Measurements from ENCODE around the gene RUFY3.
"Not testable (repeated sequence)": the region's sequence is repeated elsewhere in the genome, so short reads cannot be mapped to it uniquely, and the experiment has no call there.

Gene RUFY3, protein sequence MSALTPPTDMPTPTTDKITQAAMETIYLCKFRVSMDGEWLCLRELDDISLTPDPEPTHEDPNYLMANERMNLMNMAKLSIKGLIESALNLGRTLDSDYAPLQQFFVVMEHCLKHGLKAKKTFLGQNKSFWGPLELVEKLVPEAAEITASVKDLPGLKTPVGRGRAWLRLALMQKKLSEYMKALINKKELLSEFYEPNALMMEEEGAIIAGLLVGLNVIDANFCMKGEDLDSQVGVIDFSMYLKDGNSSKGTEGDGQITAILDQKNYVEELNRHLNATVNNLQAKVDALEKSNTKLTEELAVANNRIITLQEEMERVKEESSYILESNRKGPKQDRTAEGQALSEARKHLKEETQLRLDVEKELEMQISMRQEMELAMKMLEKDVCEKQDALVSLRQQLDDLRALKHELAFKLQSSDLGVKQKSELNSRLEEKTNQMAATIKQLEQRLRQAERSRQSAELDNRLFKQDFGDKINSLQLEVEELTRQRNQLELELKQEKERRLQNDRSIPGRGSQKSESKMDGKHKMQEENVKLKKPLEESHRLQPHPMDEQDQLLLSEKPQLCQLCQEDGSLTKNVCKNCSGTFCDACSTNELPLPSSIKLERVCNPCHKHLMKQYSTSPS

DNA sequence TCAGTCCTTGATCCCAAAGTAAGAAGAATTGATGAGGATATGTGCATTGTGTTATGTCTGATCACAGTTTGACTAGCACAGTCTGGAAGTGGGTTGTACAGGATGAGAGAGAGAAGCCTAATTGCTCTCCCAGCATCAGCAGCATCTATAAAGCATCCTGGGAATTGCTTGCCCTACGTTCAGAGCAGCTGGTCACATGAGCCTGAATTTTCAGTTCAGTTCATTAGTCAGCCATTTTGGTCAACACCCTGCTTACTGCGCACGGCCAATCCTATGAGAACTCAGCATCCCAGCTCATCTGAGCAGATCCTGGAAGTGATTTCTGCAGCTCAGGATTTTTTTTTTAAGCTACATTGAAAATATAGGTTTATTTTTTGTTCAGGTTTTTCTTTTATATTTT is at the start of gene RUFY3:
RUFY3 (plus strand) TSS at position 218 of the 400 bp plus-strand sequence. CDS start 610 bp downstream, outside the sequence.
- Histone ChIP-seq H3K4me3 (ENCODE audit: low read depth, low read length) (no peak within 1 kb of the TSS), H3K27ac (ENCODE audit: low read depth, low read length) (no peak within 1 kb of the TSS), H3K36me3 (ENCODE audit: control insufficient read depth, insufficient read depth, low read length) (no peaks in the 10 kb centered on the region), H3K9ac (ENCODE audit: low read length) (no peak within 1 kb of the TSS), H3K4me1 (ENCODE audit: control insufficient read depth, insufficient read depth, low read length) (peaks cover 8% of the 10 kb centered on the region), H3K27me3 (ENCODE audit: control insufficient read depth, insufficient read depth, low read length) (no peaks in the 10 kb centered on the region), H3K9me3 (ENCODE audit: control insufficient read depth, insufficient read depth, low read depth, low read length) (no peaks in the 10 kb centered on the region)

DNA sequence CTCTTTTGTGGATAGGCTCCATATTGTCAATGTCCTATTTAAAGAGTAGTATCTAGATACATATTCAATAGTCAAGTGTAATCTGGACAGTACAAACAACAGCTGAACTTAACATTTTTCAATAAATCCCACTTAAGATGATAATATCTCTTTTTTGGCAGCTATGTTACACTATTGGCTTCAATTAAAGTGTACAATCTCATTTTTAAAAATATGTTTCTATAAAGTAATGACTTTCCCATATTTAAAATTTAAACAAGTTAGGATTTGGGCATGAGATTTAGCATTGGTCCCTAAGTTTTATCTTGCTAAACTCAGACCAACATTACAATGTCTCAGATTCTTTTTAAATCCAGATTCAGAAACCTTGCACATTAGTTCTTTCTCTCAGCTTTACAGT is 47.6 kb upstream of the RUFY3 start:
- no peaks in the 10 kb centered on the region for H3K9me3 ChIP-seq (ENCODE audit: control insufficient read depth, insufficient read depth, low read depth, low read length)
- H3K27ac ChIP-seq (ENCODE audit: low read depth, low read length), result no peak overlapping the region
- H3K9ac ChIP-seq (ENCODE audit: low read length), result no peak overlapping the region
- no peaks in the 10 kb centered on the region for H3K36me3 ChIP-seq (ENCODE audit: control insufficient read depth, insufficient read depth, low read length)
- peaks cover 2% of the 10 kb centered on the region; the same call in 1 of the 2 replicates for H3K27me3 ChIP-seq (ENCODE audit: control insufficient read depth, insufficient read depth, low read length)
- no peak overlapping the region for H3K4me3 ChIP-seq (ENCODE audit: low read depth, low read length)
- H3K4me1 ChIP-seq (ENCODE audit: control insufficient read depth, insufficient read depth, low read length), result no peaks in the 10 kb centered on the region

DNA sequence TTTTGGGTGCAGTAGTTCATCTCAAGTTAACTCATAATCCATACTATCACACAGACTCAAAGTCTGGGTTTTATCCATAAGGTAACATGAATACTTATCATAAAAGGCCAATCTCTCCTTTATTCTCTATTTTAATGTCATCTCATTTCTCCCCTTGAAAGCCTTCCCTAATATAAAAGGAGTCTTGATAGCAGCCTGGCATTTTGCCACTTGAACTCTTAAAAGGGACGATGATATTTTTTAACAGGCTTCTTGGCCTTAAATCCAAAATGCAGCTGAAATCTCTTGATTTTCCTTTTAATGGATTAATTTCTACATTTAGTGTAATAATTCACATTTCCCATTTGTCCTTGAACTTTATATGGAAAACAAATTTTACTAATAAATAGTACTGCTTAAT is 47.0 kb upstream of the RUFY3 start:
- Histone ChIP-seq H3K4me1 (ENCODE audit: control insufficient read depth, insufficient read depth, low read length) (no peaks in the 10 kb centered on the region), H3K36me3 (ENCODE audit: control insufficient read depth, insufficient read depth, low read length) (no peaks in the 10 kb centered on the region), H3K27me3 (ENCODE audit: control insufficient read depth, insufficient read depth, low read length) (peaks cover 2% of the 10 kb centered on the region; the same call in 1 of the 2 replicates), H3K27ac (ENCODE audit: low read depth, low read length) (no peak overlapping the region), H3K9ac (ENCODE audit: low read length) (no peak overlapping the region), H3K9me3 (ENCODE audit: control insufficient read depth, insufficient read depth, low read depth, low read length) (no peaks in the 10 kb centered on the region), H3K4me3 (ENCODE audit: low read depth, low read length) (no peak overlapping the region)

DNA sequence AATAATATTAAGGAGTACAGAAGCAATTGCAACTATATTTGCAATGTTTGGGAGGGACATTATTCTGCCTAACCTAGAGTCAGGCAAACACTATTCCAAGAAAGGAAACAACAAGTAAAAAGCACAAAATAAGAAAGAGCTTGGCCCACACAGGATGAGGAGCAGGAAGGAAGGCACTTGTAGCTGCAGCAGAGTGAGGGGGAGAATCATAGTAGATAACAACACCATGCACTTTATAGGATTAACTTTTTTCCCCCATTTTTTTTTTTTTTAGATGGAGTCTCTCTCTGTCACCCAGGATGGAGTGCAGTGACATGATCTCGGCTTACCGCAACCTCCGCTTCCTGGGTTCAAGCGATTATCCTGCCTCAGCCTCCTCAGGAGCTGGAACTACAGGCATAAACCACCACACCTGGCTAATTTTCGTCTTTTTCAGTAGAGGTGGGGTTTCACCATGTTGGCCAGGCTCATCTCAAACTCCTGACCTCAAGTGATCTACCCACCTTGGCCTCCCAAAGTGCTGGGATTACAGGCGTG is 45.1 kb upstream of the RUFY3 start:
- no peak overlapping the region for H3K4me3 ChIP-seq (ENCODE audit: low read depth, low read length)
- H3K27me3 ChIP-seq (ENCODE audit: control insufficient read depth, insufficient read depth, low read length), result no peaks in the 10 kb centered on the region
- no peak overlapping the region for H3K27ac ChIP-seq (ENCODE audit: low read depth, low read length)
- H3K4me1 ChIP-seq (ENCODE audit: control insufficient read depth, insufficient read depth, low read length), result no peaks in the 10 kb centered on the region
- H3K9ac ChIP-seq (ENCODE audit: low read length), result no peak overlapping the region
- H3K9me3 ChIP-seq (ENCODE audit: control insufficient read depth, insufficient read depth, low read depth, low read length), result no peaks in the 10 kb centered on the region
- no peaks in the 10 kb centered on the region for H3K36me3 ChIP-seq (ENCODE audit: control insufficient read depth, insufficient read depth, low read length)

DNA sequence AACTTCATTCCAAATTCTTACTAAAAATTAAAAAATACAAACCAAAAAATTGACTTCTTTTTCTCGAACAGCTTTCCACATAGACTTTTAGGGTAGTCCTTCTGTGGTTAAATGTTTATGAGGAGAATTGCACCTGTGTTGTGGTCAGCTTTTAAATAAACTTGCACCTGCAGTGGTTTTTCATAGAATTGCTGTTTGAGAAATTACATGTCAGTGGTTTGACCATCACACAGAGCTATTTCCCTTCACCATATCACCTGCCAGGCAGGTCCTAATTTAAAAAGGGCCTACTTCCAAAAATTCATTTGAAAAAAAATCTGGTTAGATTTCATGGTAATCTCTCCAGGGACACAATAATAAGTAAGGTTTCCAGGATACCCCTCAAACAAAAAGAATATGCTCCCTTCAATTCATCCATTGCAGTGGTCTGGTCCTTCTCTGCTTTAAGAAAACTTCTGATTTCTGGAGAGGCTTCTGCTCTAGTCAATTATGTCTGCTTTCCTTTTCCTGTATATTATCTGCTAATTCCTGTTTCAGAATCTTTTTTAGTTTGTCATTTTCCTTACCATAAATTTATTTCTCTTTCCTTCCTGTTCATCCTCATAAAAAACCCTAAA is 43.3 kb upstream of the RUFY3 start:
- H3K9me3 ChIP-seq (ENCODE audit: control insufficient read depth, insufficient read depth, low read depth, low read length), result no peaks in the 10 kb centered on the region
- no peak overlapping the region for H3K4me3 ChIP-seq (ENCODE audit: low read depth, low read length)
- no peak overlapping the region for H3K27ac ChIP-seq (ENCODE audit: low read depth, low read length)
- H3K36me3 ChIP-seq (ENCODE audit: control insufficient read depth, insufficient read depth, low read length), result no peaks in the 10 kb centered on the region
- H3K27me3 ChIP-seq (ENCODE audit: control insufficient read depth, insufficient read depth, low read length), result no peaks in the 10 kb centered on the region
- no peak overlapping the region for H3K9ac ChIP-seq (ENCODE audit: low read length)
- H3K4me1 ChIP-seq (ENCODE audit: control insufficient read depth, insufficient read depth, low read length), result no peaks in the 10 kb centered on the region

DNA sequence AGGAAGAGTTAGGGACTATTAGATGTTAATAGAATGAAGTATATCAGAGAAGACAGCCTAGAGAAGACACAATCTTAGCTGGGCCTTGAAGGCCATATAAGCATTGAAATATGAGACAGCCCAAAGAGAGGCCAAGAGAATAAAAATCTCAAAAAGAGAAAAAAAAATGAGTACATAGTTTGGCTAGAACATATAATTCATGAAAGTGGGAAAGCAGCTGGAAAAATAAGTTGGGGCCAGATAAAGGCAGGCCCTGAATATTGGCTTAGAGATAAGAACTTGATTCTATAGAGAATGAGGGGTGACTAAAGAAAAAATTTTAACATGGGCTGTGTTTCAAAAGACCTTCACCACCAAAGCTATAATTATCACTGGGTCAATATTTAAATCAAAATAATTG is 40.8 kb upstream of the RUFY3 start:
- no peaks in the 10 kb centered on the region for H3K9me3 ChIP-seq (ENCODE audit: control insufficient read depth, insufficient read depth, low read depth, low read length)
- no peaks in the 10 kb centered on the region for H3K36me3 ChIP-seq (ENCODE audit: control insufficient read depth, insufficient read depth, low read length)
- no peak overlapping the region for H3K4me3 ChIP-seq (ENCODE audit: low read depth, low read length)
- H3K27me3 ChIP-seq (ENCODE audit: control insufficient read depth, insufficient read depth, low read length), result no peaks in the 10 kb centered on the region
- no peaks in the 10 kb centered on the region for H3K4me1 ChIP-seq (ENCODE audit: control insufficient read depth, insufficient read depth, low read length)
- H3K27ac ChIP-seq (ENCODE audit: low read depth, low read length), result no peak overlapping the region
- no peak overlapping the region for H3K9ac ChIP-seq (ENCODE audit: low read length)

DNA sequence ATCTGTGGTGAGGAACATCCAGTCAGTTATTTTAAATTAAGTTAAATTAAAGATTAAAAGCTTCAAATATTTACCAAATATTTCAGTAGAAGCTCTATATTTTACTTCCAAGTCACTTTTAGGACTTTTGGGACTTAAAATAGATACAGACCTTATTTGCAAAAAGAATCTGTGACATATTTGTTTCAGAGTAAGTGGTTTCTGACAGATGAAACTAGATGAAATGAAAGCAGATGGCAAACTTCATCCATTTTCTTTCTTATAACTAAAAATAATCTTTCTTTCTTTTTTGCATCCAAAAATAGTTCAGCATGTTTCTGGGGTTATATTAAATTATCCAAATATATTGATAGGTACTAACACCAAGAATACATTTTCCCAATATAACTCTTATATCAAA is 40.1 kb upstream of the RUFY3 start:
- no peak overlapping the region for H3K4me3 ChIP-seq (ENCODE audit: low read depth, low read length)
- H3K4me1 ChIP-seq (ENCODE audit: control insufficient read depth, insufficient read depth, low read length), result no peaks in the 10 kb centered on the region
- no peaks in the 10 kb centered on the region for H3K9me3 ChIP-seq (ENCODE audit: control insufficient read depth, insufficient read depth, low read depth, low read length)
- H3K27me3 ChIP-seq (ENCODE audit: control insufficient read depth, insufficient read depth, low read length), result no peaks in the 10 kb centered on the region
- H3K36me3 ChIP-seq (ENCODE audit: control insufficient read depth, insufficient read depth, low read length), result no peaks in the 10 kb centered on the region
- H3K9ac ChIP-seq (ENCODE audit: low read length), result no peak overlapping the region
- no peak overlapping the region for H3K27ac ChIP-seq (ENCODE audit: low read depth, low read length)

DNA sequence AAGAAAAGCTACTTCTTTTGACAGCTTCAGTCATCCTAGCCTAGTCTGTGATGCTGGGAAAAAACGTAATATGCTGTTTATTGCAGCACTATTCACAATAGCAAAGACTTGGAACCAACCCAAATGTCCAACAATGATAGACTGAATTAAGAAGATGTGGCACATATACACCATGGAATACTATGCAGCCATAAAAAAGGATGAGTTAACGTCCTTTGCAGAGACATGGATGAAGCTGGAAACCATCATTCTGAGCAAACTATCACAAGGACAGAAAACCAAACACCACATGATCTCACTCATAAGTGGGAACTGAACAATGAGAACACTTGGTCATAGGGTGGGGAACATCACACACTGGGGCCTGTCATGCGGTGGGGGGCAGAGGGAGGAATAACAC is 39.6 kb upstream of the RUFY3 start:
- H3K27ac ChIP-seq (ENCODE audit: low read depth, low read length); H3K9me3 ChIP-seq (ENCODE audit: control insufficient read depth, insufficient read depth, low read depth, low read length); H3K4me3 ChIP-seq (ENCODE audit: low read depth, low read length); H3K36me3 ChIP-seq (ENCODE audit: control insufficient read depth, insufficient read depth, low read length); H3K27me3 ChIP-seq (ENCODE audit: control insufficient read depth, insufficient read depth, low read length); H3K9ac ChIP-seq (ENCODE audit: low read length); H3K4me1 ChIP-seq (ENCODE audit: control insufficient read depth, insufficient read depth, low read length): not testable (repeated sequence)

DNA sequence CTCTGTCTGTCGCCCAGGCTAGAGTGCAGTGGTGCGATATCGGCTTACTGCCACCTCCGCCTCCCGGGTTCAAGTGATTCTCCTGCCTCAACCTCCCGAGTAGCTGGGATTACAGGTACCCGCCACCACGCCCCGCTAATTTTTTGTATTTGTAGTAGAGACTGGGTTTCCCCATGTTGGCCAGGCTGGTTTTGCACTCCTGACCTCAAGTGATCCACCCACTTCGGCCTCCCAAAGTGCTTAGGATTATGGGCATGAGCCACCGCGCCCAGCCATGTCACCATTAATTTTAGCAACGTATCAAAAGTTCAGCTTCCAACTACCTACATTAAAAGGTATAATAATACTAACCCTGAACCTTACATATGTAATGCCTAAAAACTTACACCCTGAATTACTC is 34.4 kb upstream of the RUFY3 start:
- Histone ChIP-seq H3K9ac (ENCODE audit: low read length) (peak overlapping the region; percentile 94), H3K4me3 (ENCODE audit: low read depth, low read length) (peak overlapping the region; percentile 97), H3K36me3 (ENCODE audit: control insufficient read depth, insufficient read depth, low read length) (0 out of 2 replicates have a peak, but pooled peaks cover 5% of the 10 kb centered on the region), H3K27me3 (ENCODE audit: control insufficient read depth, insufficient read depth, low read length) (no peaks in the 10 kb centered on the region), H3K9me3 (ENCODE audit: control insufficient read depth, insufficient read depth, low read depth, low read length) (no peaks in the 10 kb centered on the region), H3K27ac (ENCODE audit: low read depth, low read length) (peak overlapping the region; percentile 79; the same call in 1 of the 2 replicates), H3K4me1 (ENCODE audit: control insufficient read depth, insufficient read depth, low read length) (peaks cover 7% of the 10 kb centered on the region)

DNA sequence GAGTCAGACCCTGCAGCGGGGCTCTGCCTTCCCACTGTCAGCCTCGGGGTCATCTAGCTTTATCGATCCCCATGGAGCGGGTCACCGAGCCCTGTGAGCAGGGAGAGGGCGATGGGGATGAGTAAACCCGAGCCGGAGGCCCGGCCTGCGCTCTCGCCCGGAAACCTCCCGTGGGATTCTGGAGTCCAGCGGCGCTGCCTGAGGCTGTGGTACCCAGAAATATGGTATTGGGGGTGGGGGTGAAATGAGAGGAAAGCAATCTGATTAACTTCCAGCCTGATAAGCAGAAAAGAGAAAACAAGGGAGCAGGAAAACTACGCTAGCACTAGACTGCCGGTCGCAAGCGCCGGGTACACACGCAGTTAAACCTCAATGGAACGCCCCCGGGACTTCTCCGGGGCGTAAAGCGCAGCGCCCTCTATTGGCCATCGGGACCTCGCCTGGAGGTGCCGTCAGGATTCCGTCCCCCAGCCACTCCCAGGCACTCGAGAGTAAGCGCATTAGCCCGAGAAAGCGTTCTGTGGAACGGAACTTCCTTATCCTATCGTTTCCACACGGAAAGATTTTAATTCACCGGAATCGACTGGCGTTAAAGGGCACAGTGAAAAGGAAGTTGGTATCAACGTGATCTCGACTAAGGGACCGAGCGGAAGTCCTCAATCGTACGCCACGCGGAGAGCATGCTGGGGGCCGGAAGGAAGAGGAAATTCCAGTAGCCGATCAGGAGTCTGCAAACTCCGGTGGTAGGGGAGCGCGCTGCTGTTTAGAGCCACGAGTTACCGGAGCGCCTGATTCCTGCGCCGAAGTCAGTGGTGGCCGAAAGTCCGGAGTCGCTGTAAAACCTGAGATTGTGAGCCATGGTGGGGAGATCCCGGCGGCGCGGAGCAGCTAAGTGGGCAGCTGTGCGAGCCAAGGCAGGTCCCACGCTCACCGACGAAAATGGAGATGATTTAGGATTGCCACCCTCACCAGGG is 33.7 kb upstream of the RUFY3 start, which contains the start of gene UTP3:
UTP3 (plus strand) TSS at position 712 of the 974 bp plus-strand sequence; CDS start at position 858, 146 bp downstream.
- H3K4me3 ChIP-seq (ENCODE audit: low read depth, low read length), result peak within 1 kb of the TSS; percentile 97
- no peaks in the 10 kb centered on the region for H3K9me3 ChIP-seq (ENCODE audit: control insufficient read depth, insufficient read depth, low read depth, low read length)
- H3K27me3 ChIP-seq (ENCODE audit: control insufficient read depth, insufficient read depth, low read length), result no peaks in the 10 kb centered on the region
- H3K4me1 ChIP-seq (ENCODE audit: control insufficient read depth, insufficient read depth, low read length), result peaks cover 7% of the 10 kb centered on the region
- peak within 1 kb of the TSS; percentile 79; the same call in 1 of the 2 replicates for H3K27ac ChIP-seq (ENCODE audit: low read depth, low read length)
- 0 out of 2 replicates have a peak, but pooled peaks cover 5% of the 10 kb centered on the region for H3K36me3 ChIP-seq (ENCODE audit: control insufficient read depth, insufficient read depth, low read length)
- peak within 1 kb of the TSS; percentile 94 for H3K9ac ChIP-seq (ENCODE audit: low read length)

Measured in HUES6 (cell line).